IPS-20b (cell line): ENCODE data around the gene TMEM131L.
A peak's percentile ranks its signal among the peaks of the same experiment; 100 is the strongest.

Source experiments
- H3K27ac ChIP-seq: one replicate; pipeline ENCODE4 v1.5.1; 2013; ENCODE audit warnings: low read length
- H3K27me3 ChIP-seq: 2 replicates; pipeline ENCODE4 v1.6.1; 2013; ENCODE audit warnings: mild to moderate bottlenecking, low read length, inconsistent platforms; ENCODE audit not compliant: insufficient read depth
- H3K36me3 ChIP-seq: 2 replicates; pipeline ENCODE4 v1.6.1; 2013; ENCODE audit warnings: low read depth, mild to moderate bottlenecking, inconsistent platforms, low read length, moderate library complexity; ENCODE audit not compliant: insufficient read depth
- H3K4me1 ChIP-seq: 2 replicates; pipeline ENCODE4 v1.6.1; 2013; ENCODE audit warnings: mild to moderate bottlenecking, control low read depth, inconsistent platforms, low read length, moderate library complexity; ENCODE audit not compliant: insufficient read depth
- H3K4me3 ChIP-seq: 2 replicates; pipeline ENCODE4 v1.5.1; 2013; ENCODE audit warnings: mild to moderate bottlenecking, low read length, inconsistent platforms
- H3K9ac ChIP-seq: 2 replicates; pipeline ENCODE4 v1.6.1; 2013; ENCODE audit warnings: low read depth, mild to moderate bottlenecking, inconsistent platforms, low read length, moderate library complexity
- H3K9me3 ChIP-seq: 2 replicates; pipeline ENCODE4 v1.6.1; 2013; ENCODE audit warnings: mild to moderate bottlenecking, low read depth, low read length, inconsistent platforms; ENCODE audit not compliant: insufficient read depth

The TMEM131L gene

GRCh38 chr4:153534792-153535629, 68.9 kb downstream of the TMEM131L start:
- no peaks in the 10 kb centered on the region for H3K27me3 ChIP-seq
- H3K27ac ChIP-seq = peak overlapping the region; percentile 9
- H3K36me3 ChIP-seq = no peaks in the 10 kb centered on the region
- peaks cover 34% of the 10 kb centered on the region for H3K4me1 ChIP-seq
- H3K9ac ChIP-seq = peak overlapping the region; percentile 21; the same call in 1 of the 2 replicates
- H3K9me3 ChIP-seq = no peaks in the 10 kb centered on the region
- H3K4me3 ChIP-seq = no peak overlapping the region

- 0 out of 2 replicates have a peak overlapping the region, but pooled peaks have one; percentile 3 for H3K4me3 ChIP-seq
- no peaks in the 10 kb centered on the region for H3K27me3 ChIP-seq
- H3K27ac ChIP-seq = peak overlapping the region; percentile 9
- H3K9me3 ChIP-seq = no peaks in the 10 kb centered on the region
- H3K4me1 ChIP-seq = peaks cover 29% of the 10 kb centered on the region; the same call in 1 of the 2 replicates
- H3K9ac ChIP-seq = peak overlapping the region; percentile 21; the same call in 1 of the 2 replicates
- no peaks in the 10 kb centered on the region for H3K36me3 ChIP-seq
Measured at GRCh38 chr4:153535772-153536513, 69.8 kb downstream of the TMEM131L start.

- Histone ChIP-seq H3K36me3 (no peaks in the 10 kb centered on the region), H3K9me3 (no peaks in the 10 kb centered on the region), H3K27me3 (no peaks in the 10 kb centered on the region), H3K9ac (no peak overlapping the region), H3K27ac (no peak overlapping the region), H3K4me3 (no peak overlapping the region), H3K4me1 (peaks cover 19% of the 10 kb centered on the region; the same call in 1 of the 2 replicates)
Measured at GRCh38 chr4:153537493-153537960, 71.4 kb downstream of the TMEM131L start.

GRCh38 chr4:153538487-153539357, 72.6 kb downstream of the TMEM131L start:
- 0 out of 2 replicates have a peak overlapping the region, but pooled peaks have one; percentile 22 for H3K9ac ChIP-seq
- H3K36me3 ChIP-seq = no peaks in the 10 kb centered on the region
- no peaks in the 10 kb centered on the region for H3K9me3 ChIP-seq
- no peak overlapping the region for H3K27ac ChIP-seq
- H3K4me3 ChIP-seq = no peak overlapping the region
- no peaks in the 10 kb centered on the region for H3K27me3 ChIP-seq
- H3K4me1 ChIP-seq = peaks cover 23% of the 10 kb centered on the region; the same call in 1 of the 2 replicates

GRCh38 chr4:153539422-153539821, 73.3 kb downstream of the TMEM131L start:
- peaks cover 28% of the 10 kb centered on the region; the same call in 1 of the 2 replicates for H3K4me1 ChIP-seq
- no peaks in the 10 kb centered on the region for H3K36me3 ChIP-seq
- no peak overlapping the region for H3K4me3 ChIP-seq

GRCh38 chr4:153541456-153542096, 75.4 kb downstream of the TMEM131L start:
- Histone ChIP-seq H3K9me3 (no peaks in the 10 kb centered on the region), H3K27ac (no peak overlapping the region), H3K4me1 (peaks cover 16% of the 10 kb centered on the region; the same call in 1 of the 2 replicates)

More at GRCh38 chr4:153539422-153539821, 73.3 kb downstream of the TMEM131L start:
- Histone ChIP-seq H3K9ac (no peak overlapping the region), H3K27ac (no peak overlapping the region), H3K9me3 (no peaks in the 10 kb centered on the region), H3K27me3 (no peaks in the 10 kb centered on the region)

GRCh38 chr4:153542131-153542530, 76.0 kb downstream of the TMEM131L start:
- Histone ChIP-seq H3K9me3 (no peaks in the 10 kb centered on the region), H3K27me3 (no peaks in the 10 kb centered on the region), H3K4me3 (no peak overlapping the region), H3K4me1 (peaks cover 16% of the 10 kb centered on the region; the same call in 1 of the 2 replicates), H3K36me3 (no peaks in the 10 kb centered on the region), H3K9ac (no peak overlapping the region), H3K27ac (no peak overlapping the region)

More at GRCh38 chr4:153541456-153542096, 75.4 kb downstream of the TMEM131L start:
- no peaks in the 10 kb centered on the region for H3K36me3 ChIP-seq
- no peak overlapping the region for H3K4me3 ChIP-seq
- H3K27me3 ChIP-seq = no peaks in the 10 kb centered on the region
- no peak overlapping the region for H3K9ac ChIP-seq

- Histone ChIP-seq H3K27ac (no peak overlapping the region), H3K9ac (no peak overlapping the region), H3K27me3 (no peaks in the 10 kb centered on the region), H3K9me3 (no peaks in the 10 kb centered on the region), H3K36me3 (no peaks in the 10 kb centered on the region), H3K4me3 (no peak overlapping the region), H3K4me1 (peaks cover 20% of the 10 kb centered on the region; the same call in 1 of the 2 replicates)
Measured at GRCh38 chr4:153542834-153543233, 76.7 kb downstream of the TMEM131L start.

GRCh38 chr4:153543351-153543750, 77.2 kb downstream of the TMEM131L start:
- Histone ChIP-seq H3K4me3 (no peak overlapping the region), H3K27me3 (no peaks in the 10 kb centered on the region), H3K27ac (no peak overlapping the region), H3K9ac (no peak overlapping the region), H3K4me1 (peaks cover 20% of the 10 kb centered on the region; the same call in 1 of the 2 replicates), H3K9me3 (no peaks in the 10 kb centered on the region), H3K36me3 (no peaks in the 10 kb centered on the region)

- Histone ChIP-seq H3K9me3 (no peaks in the 10 kb centered on the region), H3K27ac (no peak overlapping the region), H3K36me3 (no peaks in the 10 kb centered on the region), H3K4me3 (no peak overlapping the region), H3K9ac (no peak overlapping the region), H3K4me1 (peaks cover 14% of the 10 kb centered on the region; the same call in 1 of the 2 replicates), H3K27me3 (no peaks in the 10 kb centered on the region)
Measured at GRCh38 chr4:153545822-153546221, 79.7 kb downstream of the TMEM131L start.
